ENCODE results near the gene TEAD3.

GRCh38 chr6:35441205-35441604 is 55.7 kb downstream of the TEAD3 start:
- TF ChIP-seq POLR2A (IDR thresholded peaks at IDR 0.05) (no peak), CTCF (IDR thresholded peaks at IDR 0.05) (no peak)

All from sigmoid colon (tissue), 3 donors.